GM23248 (cell line): ENCODE measurements around the gene CFAP73. TPM values are rescaled to one million over a fixed set of nuclear protein-coding genes. Genes with fewer than 3 reads are reported as not detected.

Experiments used
- DNase-seq: peaks from one replicate; pipeline ENCODE4 v3.0.0-alpha.2; 2015
- H2AFZ ChIP-seq: fragments of 200-600 bp; sonication (generic); 2 replicates; pipeline ENCODE4 v1.6.1; 2016; ENCODE audit warnings: antibody characterized with exemption
- H3F3A ChIP-seq: fragments of 200-600 bp; sonication (generic); 2 replicates; pipeline ENCODE4 v1.6.1; 2016; ENCODE audit warnings: mild to moderate bottlenecking, antibody characterized with exemption, mixed run types; ENCODE audit not compliant: insufficient read depth
- H3K27ac ChIP-seq: fragments of 200-600 bp; sonication (generic); 2 replicates; pipeline ENCODE4 v1.5.1; 2016; ENCODE audit warnings: mild to moderate bottlenecking
- H3K27me3 ChIP-seq: fragments of 200-600 bp; sonication (generic); replicated peaks from 2 replicates; pipeline ENCODE4 v1.6.1; 2016; ENCODE audit warnings: mild to moderate bottlenecking; ENCODE audit not compliant: insufficient read depth
- H3K36me3 ChIP-seq: fragments of 200-600 bp; sonication (generic); 2 replicates; pipeline ENCODE4 v1.6.1; 2016; ENCODE audit warnings: low read depth, mild to moderate bottlenecking
- H3K4me1 ChIP-seq: fragments of 200-600 bp; sonication (generic); 2 replicates; pipeline ENCODE4 v1.6.1; 2016; ENCODE audit warnings: mild to moderate bottlenecking; ENCODE audit not compliant: insufficient read depth
- H3K4me2 ChIP-seq: fragments of 200-600 bp; sonication (generic); one replicate; pipeline ENCODE4 v1.6.1; 2016; ENCODE audit warnings: mild to moderate bottlenecking; ENCODE audit not compliant: unreplicated experiment
- H3K4me3 ChIP-seq: fragments of 200-600 bp; sonication (generic); 2 replicates; pipeline ENCODE4 v1.5.1; 2016; ENCODE audit warnings: mild to moderate bottlenecking
- H3K79me2 ChIP-seq: fragments of 200-600 bp; sonication (generic); 2 replicates; pipeline ENCODE4 v1.6.1; 2016; ENCODE audit warnings: mild to moderate bottlenecking; ENCODE audit not compliant: insufficient read depth
- H3K9ac ChIP-seq: fragments of 200-600 bp; sonication (generic); 2 replicates; pipeline ENCODE4 v1.6.1; 2016; ENCODE audit warnings: mild to moderate bottlenecking
- H3K9me2 ChIP-seq: fragments of 200-600 bp; sonication (generic); 2 replicates; pipeline ENCODE4 v1.6.1; 2016; ENCODE audit warnings: mixed run types, mild to moderate bottlenecking, moderate library complexity; ENCODE audit not compliant: insufficient read depth
- H3K9me3 ChIP-seq: fragments of 200-600 bp; sonication (generic); one replicate; pipeline ENCODE4 v1.6.1; 2017; ENCODE audit warnings: low read depth
- H4K20me1 ChIP-seq: fragments of 200-600 bp; sonication (generic); 2 replicates; pipeline ENCODE4 v1.6.0; 2016; ENCODE audit not compliant: insufficient read depth
- EZH2 ChIP-seq: fragments of 200-600 bp; sonication (generic); IDR thresholded peaks from 2 replicates; pipeline ENCODE4 v1.6.1; 2018; ENCODE audit warnings: antibody characterized with exemption, mild to moderate bottlenecking; ENCODE audit not compliant: insufficient read depth, poor library complexity, severe bottlenecking
- EZH2phosphoT487 ChIP-seq: fragments of 200-600 bp; sonication (generic); IDR thresholded peaks from 2 replicates; pipeline ENCODE4 v1.6.1; 2018; ENCODE audit warnings: antibody characterized with exemption, moderate library complexity, mild to moderate bottlenecking, low read depth; ENCODE audit not compliant: insufficient read depth
- WGBS, 2 experiments: methylation state at CpG; one replicate each; pipeline ENCODE4 v1.1.6; 2015 to 2017; ENCODE audit warnings: low lambda C conversion rate in 2 of 2, low coverage in 1 of 2; ENCODE audit errors: missing lambda C conversion rate in 2 of 2; 5-methylcytosine and 5-hydroxymethylcytosine counted together
- in situ Hi-C: fragments of 300-500 bp; cut with MboI; formaldehyde crosslinking; loops from 2 replicates; pipeline ENCODE4 v1.15.0; 2020
- polyA plus RNA-seq: library from polyadenylated mRNA; unstranded; fragments of >200 nt; fragmentation: Nextera tagmentation; extraction: Ambion mirVana; gene quantifications from 2 replicates; pipeline ENCODE4 v1.2.1, GENCODE V29; 2016
- total RNA-seq: library from RNA; depleted of rRNA; stranded (reverse); fragments of >200 nt; shearing (Covaris generic); gene quantifications from 2 replicates; pipeline ENCODE4 v1.2.3, GENCODE V29; 2014

Gene CFAP73
- total and polyA plus RNA-seq, 2 experiments from 2014 or later = not detected

DNA sequence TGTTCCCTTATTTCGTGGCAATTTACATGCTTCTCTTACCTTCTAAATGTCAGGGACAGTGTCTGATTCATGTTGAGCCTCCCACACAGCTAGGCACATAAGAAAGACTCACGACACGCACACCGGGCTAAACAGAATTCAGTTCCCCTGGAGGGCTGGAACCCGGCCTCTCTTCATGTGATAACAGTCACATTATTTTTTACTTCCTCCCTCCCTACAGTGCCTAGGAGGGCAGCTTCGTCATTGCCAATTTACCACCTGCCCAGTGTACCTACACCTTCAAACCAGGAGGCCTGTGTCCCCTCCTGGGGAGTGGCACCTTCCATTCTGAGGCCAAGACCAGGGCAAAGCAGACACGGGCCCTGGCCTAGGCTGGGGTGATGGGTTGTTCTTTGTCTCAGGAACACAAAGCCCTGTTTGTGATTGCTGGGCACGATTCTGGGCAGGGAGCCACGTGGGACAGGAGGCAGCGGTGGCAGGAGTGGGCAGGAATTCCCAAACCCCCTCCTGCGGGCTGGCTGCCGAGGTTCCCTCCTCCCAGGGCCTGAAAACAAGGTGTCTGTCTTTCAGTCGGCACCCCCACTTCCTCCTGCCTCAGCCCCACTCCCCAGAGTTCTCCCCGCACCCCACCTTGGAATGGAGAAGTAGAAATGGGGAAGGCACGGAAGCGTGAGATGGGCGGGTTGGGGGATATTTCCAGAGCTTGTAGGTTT lies 7.2 kb upstream of the CFAP73 start:
- H3K79me2 ChIP-seq = no peaks in the 10 kb centered on the region
- in situ Hi-C loops = loop anchor here (10.0 kb wide), 1 partner anchor 98 kb away; no protein-coding TSS in a partner anchor
- H4K20me1 ChIP-seq = no peaks in the 10 kb centered on the region
- no peaks in the 10 kb centered on the region for H3F3A ChIP-seq
- H3K9ac ChIP-seq = no peak overlapping the region
- H2AFZ ChIP-seq = no peak overlapping the region
- H3K9me3 ChIP-seq = no peaks in the 10 kb centered on the region
- H3K4me2 ChIP-seq = no peak overlapping the region
- no peaks in the 10 kb centered on the region for H3K36me3 ChIP-seq
- H3K9me2 ChIP-seq = no peaks in the 10 kb centered on the region
- no peak for DNase-seq
- H3K4me3 ChIP-seq = no peak overlapping the region
- H3K4me1 ChIP-seq = no peaks in the 10 kb centered on the region
- TF ChIP-seq EZH2 (no peak), EZH2phosphoT487 (no peak)
- peaks cover 9% of the 10 kb centered on the region; the same call in 1 of the 2 replicates for H3K27me3 ChIP-seq
- 59 to 60% methylated on average over 15 to 17 of the region's 17 CpGs for WGBS, 2 experiments
- H3K27ac ChIP-seq = no peak overlapping the region

- H3K4me1 ChIP-seq = no peaks in the 10 kb centered on the region
- no peaks in the 10 kb centered on the region for H3K79me2 ChIP-seq
- H3K27me3 ChIP-seq = peaks cover 7% of the 10 kb centered on the region; the same call in 1 of the 2 replicates
- H3F3A ChIP-seq = no peaks in the 10 kb centered on the region
- no peaks in the 10 kb centered on the region for H3K36me3 ChIP-seq
- H3K9ac ChIP-seq = no peak overlapping the region
- H3K9me3 ChIP-seq = no peaks in the 10 kb centered on the region
- no peak overlapping the region for H3K4me2 ChIP-seq
- H3K9me2 ChIP-seq = no peaks in the 10 kb centered on the region
- H3K27ac ChIP-seq = no peak overlapping the region
- DNase-seq = no peak
- no peak overlapping the region for H3K4me3 ChIP-seq
- H4K20me1 ChIP-seq = no peaks in the 10 kb centered on the region
- no peak overlapping the region for H2AFZ ChIP-seq
- 39 to 52% methylated on average over 5 of the region's 5 CpGs for WGBS, 2 experiments
- in situ Hi-C loops = loop anchor here (10.0 kb wide), 1 partner anchor 98 kb away; no protein-coding TSS in a partner anchor
- TF ChIP-seq EZH2phosphoT487 = no peak
- TF ChIP-seq EZH2 = no peak
These were observed 6.6 kb upstream of the CFAP73 start for GRCh38 chr12:113142886-113143332.

- no peak overlapping the region for H2AFZ ChIP-seq
- H3K36me3 ChIP-seq = no peaks in the 10 kb centered on the region
- H3K9me2 ChIP-seq = no peaks in the 10 kb centered on the region
- no peak for DNase-seq
- no peaks in the 10 kb centered on the region for H3K79me2 ChIP-seq
- H4K20me1 ChIP-seq = no peaks in the 10 kb centered on the region
- WGBS, 2 experiments = 62 to 78% methylated on average over 8 of the region's 8 CpGs
- H3F3A ChIP-seq = no peaks in the 10 kb centered on the region
- H3K27me3 ChIP-seq = peaks cover 9% of the 10 kb centered on the region
- H3K9me3 ChIP-seq = no peaks in the 10 kb centered on the region
- no peak overlapping the region for H3K9ac ChIP-seq
- H3K4me1 ChIP-seq = no peaks in the 10 kb centered on the region
- H3K4me2 ChIP-seq = no peak overlapping the region
- H3K27ac ChIP-seq = no peak overlapping the region
- TF ChIP-seq EZH2phosphoT487 (no peak), EZH2 (no peak)
- no peak overlapping the region for H3K4me3 ChIP-seq
- in situ Hi-C loops = loop anchor here (10.0 kb wide), 1 partner anchor 99 kb away; no protein-coding TSS in a partner anchor
These were observed 5.6 kb upstream of the CFAP73 start for GRCh38 chr12:113143959-113144358.

GRCh38 chr12:113144806-113145205 lies 4.7 kb upstream of the CFAP73 start:
- Histone ChIP-seq H3K9me2 (no peaks in the 10 kb centered on the region), H3F3A (no peaks in the 10 kb centered on the region), H3K27ac (no peak overlapping the region), H3K36me3 (no peaks in the 10 kb centered on the region), H3K4me3 (no peak overlapping the region), H3K4me1 (no peaks in the 10 kb centered on the region), H2AFZ (no peak overlapping the region), H4K20me1 (no peaks in the 10 kb centered on the region), H3K9ac (no peak overlapping the region), H3K9me3 (no peaks in the 10 kb centered on the region), H3K79me2 (no peaks in the 10 kb centered on the region), H3K27me3 (peaks cover 9% of the 10 kb centered on the region), H3K4me2 (no peak overlapping the region)
- in situ Hi-C loops = loop anchor here (10.0 kb wide), 1 partner anchor 100 kb away; no protein-coding TSS in a partner anchor
- WGBS, 2 experiments = 26 to 34% methylated on average over 5 of the region's 5 CpGs
- DNase-seq = no peak
- TF ChIP-seq EZH2 (no peak), EZH2phosphoT487 (no peak)
